Left lung (tissue), 10 donors: ENCODE results near the gene DSG1. TPM values are rescaled to one million over a fixed set of nuclear protein-coding genes. Genes with fewer than 3 reads are reported as not detected.
A peak's percentile ranks its signal among the peaks of the same experiment; 100 is the strongest.

Experiments
- ATAC-seq: fragments of 200-7000 bp; cut with Tn5 transposase; one replicate; pipeline ENCODE4 v1.9.1; 2020; ENCODE audit warnings: moderate library complexity
- DNase-seq, 4 donors: peaks; one replicate each; pipeline ENCODE4 v3.0.0-alpha.2; 2013 to 2020
- H3K27ac ChIP-seq, 2 donors: fragments of 200-600 bp; sonication (generic) in 1 of 2; one replicate each; pipeline versions ENCODE4 v1.5.0 to v1.8.0; 2020 to 2021
- H3K27me3 ChIP-seq, 2 donors: fragments of 200-600 bp; sonication (generic) in 1 of 2; one replicate each; pipeline versions ENCODE4 v1.5.0 to v1.8.0; 2020 to 2021
- H3K36me3 ChIP-seq, 2 donors: fragments of 200-600 bp; sonication (generic) in 1 of 2; one replicate each; pipeline versions ENCODE4 v1.5.0 to v1.8.0; 2020 to 2021
- H3K4me1 ChIP-seq, 2 donors: fragments of 200-600 bp; one replicate each; pipeline ENCODE4 v1.8.0; 2021
- H3K4me3 ChIP-seq, 2 donors: fragments of 200-600 bp; sonication (generic) in 1 of 2; one replicate each; pipeline versions ENCODE4 v1.5.0 to v1.8.0; 2020 to 2021; ENCODE audit warnings: mild to moderate bottlenecking in 1 of 2
- H3K9me3 ChIP-seq, 2 donors: fragments of 200-600 bp; sonication (generic) in 1 of 2; one replicate each; pipeline versions ENCODE4 v1.5.0 to v1.8.0; 2020 to 2021
- intact Hi-C, 2 donors: fragments of 100-400 bp; cut with DNase I; formaldehyde crosslinking; loops; one replicate each; pipeline versions ENCODE4 v1.11.2 to v1.14.2; 2022
- polyA plus RNA-seq, 6 donors: library from polyadenylated mRNA; unstranded; fragments of 120-200 nt; gene quantifications; one replicate each; pipeline ENCODE4 v1.2.1, GENCODE V29; 2013; ENCODE audit not compliant: insufficient read length in 6 of 6
- total RNA-seq, 2 donors: library from RNA; stranded (reverse); fragmentation: NEBNext Ultra II Directional; extraction: Animal tissue kit (Norgen Biotek cat#: 25700); gene quantifications; one replicate each; pipeline ENCODE4 v1.2.1, GENCODE V29; 2021
- TF ChIP-seq, protein P1 (sequence below), 2 donors: fragments of 200-600 bp; sonication (generic) in 1 of 2; IDR thresholded peaks; one replicate each; pipeline versions ENCODE4 v1.5.0 to v1.8.0; 2021; ENCODE audit warnings: antibody characterized with exemption in 2 of 2
- donor health status: DM: no; HTN: yes; CAD: no.
- donor health status: DM: no; HTN: no; CAD: no.

The DSG1 gene
- total and polyA plus RNA-seq, 8 donors: not detected

- H3K9me3 ChIP-seq: no peaks in the 10 kb centered on the region
- no peak overlapping the region for H3K4me3 ChIP-seq
- peaks cover 4 to 6% of the 10 kb centered on the region in 2 donors for H3K4me1 ChIP-seq
- no peaks in the 10 kb centered on the region for H3K36me3 ChIP-seq
- no peaks in the 10 kb centered on the region for H3K27me3 ChIP-seq
- TF ChIP-seq, protein P1, sequence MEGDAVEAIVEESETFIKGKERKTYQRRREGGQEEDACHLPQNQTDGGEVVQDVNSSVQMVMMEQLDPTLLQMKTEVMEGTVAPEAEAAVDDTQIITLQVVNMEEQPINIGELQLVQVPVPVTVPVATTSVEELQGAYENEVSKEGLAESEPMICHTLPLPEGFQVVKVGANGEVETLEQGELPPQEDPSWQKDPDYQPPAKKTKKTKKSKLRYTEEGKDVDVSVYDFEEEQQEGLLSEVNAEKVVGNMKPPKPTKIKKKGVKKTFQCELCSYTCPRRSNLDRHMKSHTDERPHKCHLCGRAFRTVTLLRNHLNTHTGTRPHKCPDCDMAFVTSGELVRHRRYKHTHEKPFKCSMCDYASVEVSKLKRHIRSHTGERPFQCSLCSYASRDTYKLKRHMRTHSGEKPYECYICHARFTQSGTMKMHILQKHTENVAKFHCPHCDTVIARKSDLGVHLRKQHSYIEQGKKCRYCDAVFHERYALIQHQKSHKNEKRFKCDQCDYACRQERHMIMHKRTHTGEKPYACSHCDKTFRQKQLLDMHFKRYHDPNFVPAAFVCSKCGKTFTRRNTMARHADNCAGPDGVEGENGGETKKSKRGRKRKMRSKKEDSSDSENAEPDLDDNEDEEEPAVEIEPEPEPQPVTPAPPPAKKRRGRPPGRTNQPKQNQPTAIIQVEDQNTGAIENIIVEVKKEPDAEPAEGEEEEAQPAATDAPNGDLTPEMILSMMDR (IDR thresholded peaks at IDR 0.05): no peak
- no peak for ATAC-seq
- no peak overlapping the region for H3K27ac ChIP-seq
- intact Hi-C loops: no loop called here
- DNase-seq: no peak
Measured at GRCh38 chr18:31399306-31400032, 81.5 kb downstream of the DSG1 start.

DNA sequence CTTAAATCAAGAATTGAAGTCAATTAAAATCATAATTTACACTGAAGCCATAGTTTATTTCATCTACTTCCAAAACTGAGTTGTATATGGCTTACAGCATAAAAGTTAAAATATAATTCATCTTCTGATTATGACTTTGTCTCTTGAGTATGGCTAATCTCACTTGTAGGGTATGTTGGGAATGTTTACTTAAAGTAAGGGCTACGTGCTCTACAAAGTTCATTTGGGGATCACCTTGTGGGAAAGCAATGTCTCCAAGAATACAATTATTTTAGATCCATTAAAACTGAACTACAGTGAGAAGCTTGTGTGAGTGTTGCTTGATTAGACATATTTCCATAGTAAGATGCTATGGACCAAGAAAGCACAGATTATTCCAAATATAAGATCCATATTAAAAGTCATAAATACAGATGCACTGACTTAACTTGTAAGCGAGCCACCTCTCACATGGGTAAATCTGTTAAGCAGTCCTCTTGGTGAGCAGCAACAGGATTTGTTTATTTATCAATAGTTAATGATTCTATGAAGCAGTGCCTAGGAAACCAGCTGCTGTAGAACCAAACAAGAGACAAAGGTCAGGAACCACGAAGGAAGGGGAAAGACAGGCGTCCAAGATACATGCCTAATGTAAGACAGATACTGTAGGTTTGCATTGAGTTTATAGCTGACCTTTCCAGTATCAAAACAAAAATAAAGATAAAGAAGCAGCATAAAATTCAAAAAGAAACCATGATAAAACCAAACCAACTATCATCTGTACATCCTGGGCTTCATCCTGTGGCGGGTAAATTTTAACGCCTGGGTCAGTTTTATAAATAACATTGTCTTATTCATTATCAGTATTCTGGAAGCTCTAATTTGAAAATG, 83.4 kb downstream of the DSG1 start:
- Histone ChIP-seq H3K27me3 (no peaks in the 10 kb centered on the region), H3K4me1 (peaks cover 4 to 6% of the 10 kb centered on the region in 2 donors), H3K9me3 (no peaks in the 10 kb centered on the region), H3K27ac (no peak overlapping the region), H3K36me3 (no peaks in the 10 kb centered on the region), H3K4me3 (no peak overlapping the region)
- DNase-seq (no peak), ATAC-seq (no peak)
- intact Hi-C loops: no loop called here
- TF ChIP-seq, protein P1 (IDR thresholded peaks at IDR 0.05): no peak

GRCh38 chr18:31402026-31402373, 84.0 kb downstream of the DSG1 start:
- H3K4me3 ChIP-seq: no peak overlapping the region
- no peak overlapping the region for H3K27ac ChIP-seq
- H3K9me3 ChIP-seq: no peaks in the 10 kb centered on the region
- no peaks in the 10 kb centered on the region for H3K36me3 ChIP-seq
- intact Hi-C loops: no loop called here
- DNase-seq: no peak
- peak; percentile 57 for ATAC-seq
- TF ChIP-seq, protein P1 (IDR thresholded peaks at IDR 0.05): no peak
- H3K4me1 ChIP-seq: peaks cover under 1 to 1% of the 10 kb centered on the region in 2 donors
- H3K27me3 ChIP-seq: no peaks in the 10 kb centered on the region

- DNase-seq (peak in 2 of 4 donors; percentile 33 to 53), ATAC-seq (no peak)
- Histone ChIP-seq H3K27me3 (no peaks in the 10 kb centered on the region), H3K4me3 (no peak overlapping the region), H3K36me3 (no peaks in the 10 kb centered on the region), H3K4me1 (no peaks in the 10 kb centered on the region), H3K9me3 (no peaks in the 10 kb centered on the region), H3K27ac (no peak overlapping the region)
- intact Hi-C loops: no loop called here
- TF ChIP-seq, protein P1 (IDR thresholded peaks at IDR 0.05): no peak
Measured at GRCh38 chr18:31403409-31403808, 85.4 kb downstream of the DSG1 start.

Other genes with a start within 250 kb of the DSG1 start
- 10 to 100 TPM; 18.5 to 21.0 TPM for gene DSC2, start 215.7 kb upstream of the DSG1 start, total RNA-seq
- 10 to 100 TPM in 4 of 6 donors, 1 to 10 TPM in 2; 8.9 to 17.6 (median 14.5) TPM for gene DSC2, start 215.7 kb upstream of the DSG1 start, polyA plus RNA-seq
- not detected for gene DSC1, start 155.3 kb upstream of the DSG1 start, total RNA-seq
- under 1 TPM in 1 of 6 donors, not detected in 5; 0.07 TPM for gene DSC1, start 155.3 kb upstream of the DSG1 start, polyA plus RNA-seq
- gene DSG4, start 58.6 kb downstream of the DSG1 start, total RNA-seq: not detected
- not detected for gene DSG4, start 58.6 kb downstream of the DSG1 start, polyA plus RNA-seq
- gene DSG3, start 129.6 kb downstream of the DSG1 start, total RNA-seq: not detected
- not detected for gene DSG3, start 129.6 kb downstream of the DSG1 start, polyA plus RNA-seq
- gene DSG2, start 180.0 kb downstream of the DSG1 start, total RNA-seq: 10 to 100 TPM; 39.4 to 66.0 TPM
- 10 to 100 TPM; 36.2 to 45.0 (median 42.3) TPM for gene DSG2, start 180.0 kb downstream of the DSG1 start, polyA plus RNA-seq